Measurements from ENCODE around the gene EIF4G2.
A peak's percentile ranks its signal among the peaks of the same experiment; 100 is the strongest.
"Not testable (repeated sequence)": the region's sequence is repeated elsewhere in the genome, so short reads cannot be mapped to it uniquely, and the experiment has no call there.

The EIF4G2 gene

DNA sequence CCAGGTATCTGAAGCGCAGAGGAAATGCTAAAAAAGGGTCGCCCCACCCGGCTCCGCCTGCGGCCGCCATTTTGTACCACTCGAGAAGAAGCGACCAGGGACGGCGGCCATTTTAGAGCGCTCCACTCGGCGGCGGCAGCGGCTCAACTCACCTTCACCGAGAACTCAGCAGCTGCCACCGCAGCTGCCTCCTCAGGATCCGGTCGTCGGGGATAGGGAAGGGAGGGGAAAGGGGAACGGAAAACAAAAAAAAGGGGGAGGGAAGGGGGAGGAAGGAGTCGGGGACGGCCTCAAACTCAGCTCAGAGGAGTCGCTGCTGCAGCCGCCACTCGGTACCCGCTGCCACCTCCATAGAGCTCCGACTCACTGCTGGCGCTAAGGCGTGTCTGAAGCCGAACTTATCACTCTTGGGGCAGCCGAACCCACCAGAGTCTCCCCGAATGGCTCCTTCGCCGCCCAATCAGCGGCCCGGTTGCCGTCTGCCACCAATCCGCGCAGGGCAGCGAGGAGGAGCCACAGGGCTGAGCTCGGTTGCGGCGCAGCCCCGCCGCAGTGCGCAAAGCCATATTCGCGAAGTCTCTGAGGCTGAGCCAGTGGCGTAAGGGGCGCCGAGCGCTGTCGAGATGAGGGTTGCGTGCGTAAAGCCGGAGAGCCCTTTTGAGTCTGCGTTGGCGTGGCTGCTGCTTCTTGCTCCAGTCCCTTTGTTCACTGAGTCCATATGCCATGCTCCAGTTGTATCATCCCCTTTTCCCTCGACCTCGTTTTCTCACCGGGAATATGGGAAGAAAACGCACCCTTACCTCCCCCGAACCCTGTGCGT lies at the start of gene EIF4G2:
TSS of gene EIF4G2 (minus strand) at position 374 of the 820 bp plus-strand sequence.
- peak; percentile 99 for DNase-seq

DNA sequence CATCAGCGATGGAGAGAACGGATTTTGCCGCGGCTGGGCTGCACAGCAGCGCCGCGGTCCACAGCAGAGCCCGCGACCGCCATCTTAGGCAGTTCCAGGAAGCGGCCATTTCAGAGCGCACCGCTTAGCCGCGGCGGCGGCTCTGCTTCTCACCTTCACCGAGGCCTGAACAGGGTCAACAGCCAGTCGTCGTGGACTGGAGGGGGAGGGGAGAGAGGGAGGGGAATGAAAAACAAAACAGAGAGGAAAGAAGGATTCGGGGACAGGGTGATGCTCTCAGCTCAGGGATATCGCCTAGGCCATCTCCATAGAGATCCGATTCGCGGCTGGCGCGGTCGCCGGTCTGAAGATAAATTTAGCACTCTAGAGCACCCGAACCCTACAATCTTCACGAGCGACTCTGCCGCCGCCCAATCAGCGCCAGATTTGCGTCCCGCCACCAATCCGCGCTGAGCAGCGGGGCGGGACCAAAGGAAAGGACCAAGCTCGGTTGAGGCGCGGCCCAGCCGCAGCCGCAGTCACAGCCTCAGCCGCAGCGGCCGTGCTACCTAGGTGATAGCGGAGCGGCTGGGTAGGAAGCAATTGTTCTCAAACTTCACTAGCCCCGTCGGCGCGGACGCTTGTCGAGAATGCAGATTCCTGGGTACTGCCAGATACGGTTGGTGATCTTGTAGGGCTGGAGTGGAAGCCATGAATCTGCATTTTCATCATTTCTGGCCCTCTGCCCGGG lies 49.1 kb upstream of the EIF4G2 start, which contains the start of gene ZBED5:
TSS of gene ZBED5 (minus strand) at position 345 of the 730 bp plus-strand sequence. CDS start 3,108 bp downstream, outside the sequence.
- peak; percentile 99 for DNase-seq

DNA sequence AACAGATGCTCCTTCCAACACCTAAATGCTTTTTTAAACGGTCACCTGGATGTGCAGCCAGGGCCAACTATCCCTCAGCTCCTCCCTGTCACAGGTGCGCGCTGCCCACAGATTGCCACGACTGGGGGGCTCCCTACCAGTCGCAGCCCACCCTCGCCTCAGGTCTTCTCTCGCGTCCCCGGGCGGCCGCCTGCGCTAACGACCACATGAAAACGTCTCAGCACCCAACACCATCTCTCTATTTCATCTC lies 48.7 kb upstream of the EIF4G2 start:
- no peak for DNase-seq

DNA sequence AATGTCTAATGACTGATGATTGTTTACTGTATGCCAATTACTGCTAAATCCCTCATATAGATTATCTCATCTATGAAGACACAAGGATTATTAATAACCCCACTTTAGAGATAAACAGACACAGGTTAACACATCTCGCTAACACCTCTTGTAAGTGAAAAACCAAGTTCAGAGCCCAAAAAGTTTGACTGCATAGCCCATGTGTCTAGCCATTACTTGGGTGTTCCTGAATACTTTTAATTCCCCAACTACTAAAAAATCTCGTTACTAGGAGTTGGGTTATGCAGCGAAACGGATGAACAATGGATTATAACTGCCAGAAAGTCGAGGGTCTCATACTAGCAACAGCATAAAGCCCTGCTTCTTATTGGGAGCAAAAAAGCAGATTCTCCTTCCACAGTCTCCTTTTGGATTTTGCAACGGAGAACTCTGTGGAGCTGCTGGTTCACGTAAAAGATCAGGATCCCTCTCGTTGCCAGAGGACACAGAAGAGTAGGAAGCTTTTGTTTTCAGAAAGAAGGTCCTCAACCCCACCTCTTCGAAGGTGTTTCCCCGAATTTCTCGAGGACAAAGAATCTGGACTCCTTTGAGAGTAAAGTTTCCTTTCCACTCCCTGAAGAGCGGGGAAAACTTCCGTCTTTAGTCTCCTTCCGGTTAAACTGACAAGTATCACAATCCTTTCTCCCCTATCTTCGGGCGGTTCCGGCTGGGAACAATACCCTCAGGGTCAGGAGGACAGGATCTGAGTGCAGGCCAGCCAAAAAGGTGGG lies 48.1 kb upstream of the EIF4G2 start:
- peak; percentile 53 for DNase-seq

DNA sequence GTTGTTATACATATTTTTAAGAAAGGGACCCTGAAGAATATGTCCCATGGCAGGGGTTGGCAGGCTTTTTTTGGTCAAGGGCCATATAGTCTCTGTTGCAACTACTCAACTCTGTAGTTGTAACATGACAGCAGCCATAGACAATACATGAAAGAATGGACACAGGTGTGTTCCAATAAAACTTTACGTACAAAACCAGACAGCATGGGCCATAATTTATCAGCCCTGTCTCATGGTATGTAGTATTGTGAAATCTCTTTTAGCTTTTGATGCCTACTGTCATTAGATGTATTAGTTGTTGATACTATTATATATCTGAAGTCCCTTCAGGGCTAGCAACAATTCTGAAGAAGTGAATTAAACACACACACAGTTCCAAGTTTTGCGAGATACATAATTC lies 46.6 kb upstream of the EIF4G2 start:
- no peak for DNase-seq

DNA sequence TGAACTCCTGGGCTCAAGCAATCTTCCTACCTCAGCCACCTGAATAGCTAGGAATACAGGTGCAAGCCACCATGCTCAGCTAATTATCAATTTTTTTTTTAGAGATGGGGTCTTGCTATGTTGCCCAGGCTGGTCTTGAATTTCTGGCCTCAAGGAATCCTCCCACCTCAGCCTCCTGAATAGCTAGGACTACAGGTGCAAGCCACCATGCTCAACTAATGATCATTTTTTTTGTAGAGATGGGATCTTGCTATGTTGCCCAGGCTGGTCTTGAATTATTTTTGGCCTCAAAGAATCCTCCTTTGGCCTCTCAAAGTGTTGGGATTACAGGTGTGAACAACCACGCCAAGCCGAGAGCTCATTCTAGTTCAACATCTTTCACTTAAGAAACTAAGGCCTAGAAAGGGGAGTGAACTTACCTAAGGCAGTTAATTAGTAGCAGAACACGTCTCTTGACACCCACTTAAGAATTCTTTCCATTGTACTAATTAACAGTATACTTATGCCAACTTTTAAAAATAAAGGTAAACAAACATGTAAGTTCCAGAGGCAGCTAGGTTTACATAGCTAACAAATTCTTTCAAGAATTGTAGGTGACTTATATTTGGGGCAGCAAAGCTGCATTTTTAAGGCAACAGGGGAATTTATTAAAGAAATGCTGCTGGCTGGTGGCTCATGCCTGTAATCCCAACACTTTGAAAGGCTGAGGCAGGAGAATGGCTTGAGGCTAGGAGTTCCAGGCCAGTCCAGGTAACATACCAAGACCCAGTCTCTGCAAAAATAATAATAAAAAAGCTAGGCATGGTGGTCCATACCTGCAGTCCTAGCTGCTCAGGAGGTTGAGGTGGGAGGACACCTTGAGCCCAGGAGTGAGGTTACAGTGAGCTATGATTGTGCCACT lies 39.5 kb upstream of the EIF4G2 start:
- no peak for DNase-seq

DNA sequence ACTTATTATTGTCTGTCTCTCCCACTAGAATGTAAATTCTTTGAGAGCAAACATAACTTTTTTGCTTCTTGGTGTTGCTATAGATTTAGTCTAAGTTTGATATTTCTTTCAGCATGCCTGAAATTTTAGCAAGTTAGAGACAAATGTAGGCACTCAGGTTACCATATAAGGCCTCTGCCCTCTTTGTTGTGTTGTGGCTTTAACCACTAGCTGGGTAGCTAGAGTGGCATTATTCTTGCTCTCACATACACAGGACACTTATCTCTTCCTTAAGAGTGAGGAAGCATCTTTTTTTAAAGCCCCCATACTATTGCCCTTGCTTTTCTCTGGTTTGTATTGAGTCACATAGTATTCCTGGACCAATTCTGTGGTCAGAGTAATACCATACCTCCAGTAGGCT lies 37.9 kb upstream of the EIF4G2 start:
- no peak for DNase-seq

DNA sequence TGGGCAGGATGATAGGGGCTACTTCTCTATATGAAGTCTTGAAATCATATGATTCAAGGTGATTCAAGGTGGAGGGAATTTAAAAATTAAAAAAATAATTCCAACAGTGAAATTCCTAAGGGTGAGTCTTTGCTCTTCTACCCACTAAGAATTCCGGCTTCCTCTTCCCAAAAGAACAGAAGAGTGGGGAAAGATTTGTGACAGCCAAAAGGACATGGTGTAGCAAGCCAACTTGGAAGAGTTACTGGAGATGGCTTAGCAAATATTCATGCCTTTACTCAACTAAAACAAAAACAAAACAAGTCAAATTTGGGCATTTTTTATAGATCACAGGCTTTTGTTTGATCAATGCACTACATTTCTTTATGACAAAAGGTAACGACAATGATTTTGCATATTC lies 36.9 kb upstream of the EIF4G2 start:
- no peak for DNase-seq

DNA sequence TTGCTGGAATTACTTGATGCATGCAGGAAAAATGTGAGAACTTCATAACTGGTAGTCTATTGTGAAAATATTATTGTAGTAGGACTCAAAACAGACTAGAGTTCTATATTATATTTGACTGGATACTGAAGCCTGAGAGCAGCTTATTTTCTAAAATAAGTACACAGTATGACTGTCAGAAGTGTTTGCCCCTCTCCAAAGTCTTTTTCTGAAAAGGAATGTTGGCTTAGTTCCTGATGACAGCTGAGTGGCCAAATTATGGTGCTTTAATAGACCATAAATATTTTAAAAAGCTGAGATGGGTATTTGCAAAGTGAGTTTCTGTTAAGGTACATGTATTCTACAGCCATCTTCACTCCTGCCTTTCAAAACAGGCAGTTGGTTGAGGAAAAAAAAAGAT lies 36.1 kb upstream of the EIF4G2 start:
- no peak for DNase-seq

DNA sequence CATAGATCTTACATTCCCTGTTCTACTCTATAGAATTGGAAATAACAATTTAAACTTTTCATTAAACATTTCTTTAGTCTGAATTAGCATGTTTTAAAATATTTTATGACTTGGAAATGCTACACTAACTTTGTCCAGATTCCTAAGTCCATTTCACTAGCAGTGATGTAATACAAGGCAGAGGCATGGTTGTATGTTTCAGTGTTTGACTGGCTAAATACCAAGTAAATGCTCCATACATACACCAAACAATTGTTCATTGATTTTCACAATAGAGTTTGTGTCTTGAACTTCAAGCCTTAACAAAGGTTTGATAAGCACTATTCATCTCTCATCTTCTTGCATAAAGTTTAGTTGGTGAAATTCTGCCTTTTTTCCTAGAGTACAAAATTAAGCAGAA lies 35.6 kb upstream of the EIF4G2 start:
- no peak for DNase-seq

DNA sequence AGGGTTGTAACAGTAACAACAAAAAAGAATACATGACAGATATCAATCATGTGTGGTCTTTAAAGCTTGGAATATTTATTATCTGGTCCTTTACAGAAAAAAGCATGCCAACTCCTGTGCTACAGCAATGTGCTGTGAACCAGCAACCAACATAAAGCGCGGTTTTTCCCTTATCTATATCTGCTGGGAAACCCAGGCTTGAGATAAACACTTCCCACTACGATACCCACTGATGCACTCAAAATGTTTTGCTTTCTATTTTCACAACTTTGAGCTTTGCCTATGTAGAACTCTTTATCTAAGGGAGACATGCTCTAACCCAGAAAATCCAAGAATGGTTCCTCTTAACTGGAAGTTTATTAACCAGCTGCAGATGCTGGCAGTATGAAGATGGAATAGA lies 30.2 kb upstream of the EIF4G2 start:
- no peak for DNase-seq

DNA sequence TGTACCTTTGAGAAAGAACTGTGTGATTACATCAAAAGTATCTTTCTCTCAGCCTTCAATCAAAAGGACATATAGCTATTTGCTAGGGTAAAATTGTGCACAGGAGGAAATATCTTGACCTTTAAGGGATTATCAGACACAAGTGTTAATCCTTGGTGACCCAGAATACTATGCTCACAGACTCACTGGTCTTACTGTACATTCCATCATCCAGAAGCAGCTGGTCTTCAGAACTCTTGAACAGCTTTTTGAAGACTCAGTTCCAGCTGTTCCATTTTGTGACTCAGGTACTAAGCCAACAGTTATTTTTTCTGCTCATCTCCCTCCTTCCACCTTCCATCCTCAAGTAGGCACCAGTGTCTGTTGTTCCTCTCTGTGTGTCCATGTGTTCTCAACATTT lies 29.4 kb upstream of the EIF4G2 start:
- DNase-seq = no peak

DNA sequence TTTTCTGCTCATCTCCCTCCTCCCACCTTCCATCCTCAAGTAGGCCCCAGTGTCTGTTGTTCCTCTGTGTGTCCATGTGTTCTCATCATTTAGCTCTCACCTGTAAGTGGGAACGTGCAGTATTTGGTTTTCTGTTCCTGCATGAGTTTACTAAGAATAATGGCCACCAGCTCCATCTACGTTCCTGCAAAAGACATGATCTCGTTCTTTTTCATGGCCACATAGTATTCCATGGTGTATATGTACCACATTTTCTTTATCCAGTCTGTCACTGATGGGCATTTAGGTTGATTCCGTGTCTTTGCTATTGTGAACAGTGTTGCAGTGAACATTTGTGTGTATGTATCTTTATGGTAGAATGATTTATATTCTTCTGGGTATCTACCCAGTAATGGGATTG lies 28.2 kb upstream of the EIF4G2 start:
- DNase-seq = not testable (repeated sequence)

DNA sequence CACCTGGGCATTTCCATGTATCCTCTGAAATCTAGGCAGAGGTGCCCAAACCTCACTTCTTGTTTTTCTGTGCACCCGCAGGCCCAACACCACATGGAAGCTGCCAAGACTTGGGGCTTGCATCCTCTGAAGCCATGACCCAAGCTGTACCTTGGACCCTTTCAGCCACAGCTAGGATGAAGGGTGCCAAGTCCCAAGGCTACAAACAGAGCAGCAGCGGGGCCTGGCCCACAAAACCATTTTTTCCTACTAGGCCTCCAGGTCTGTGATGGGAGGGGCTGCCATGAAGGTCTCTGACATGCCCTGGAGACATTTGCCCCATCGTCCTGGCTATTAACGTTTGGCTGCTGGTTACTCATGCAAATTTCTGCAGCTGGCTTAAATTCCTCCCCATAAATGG lies 20.4 kb upstream of the EIF4G2 start:
- no peak for DNase-seq

DNA sequence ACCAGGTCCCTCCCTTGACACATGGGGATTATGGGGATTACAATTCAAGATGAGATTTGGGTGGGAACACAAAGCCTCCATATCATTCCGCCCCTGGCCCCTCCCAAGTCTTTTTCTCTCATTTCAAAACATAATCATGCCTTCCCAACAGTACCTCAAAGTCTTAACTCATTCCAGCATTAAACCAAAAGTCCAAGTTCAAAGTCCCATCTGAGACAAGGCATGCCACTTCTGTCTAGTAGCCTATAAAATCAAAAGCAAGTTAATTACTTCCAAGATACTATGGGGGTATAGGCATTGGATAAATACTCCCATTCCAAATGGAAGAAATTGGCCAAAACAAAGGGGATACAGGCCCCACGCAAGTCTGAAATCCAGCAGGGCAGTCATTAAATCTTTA lies 19.7 kb upstream of the EIF4G2 start:
- no peak for DNase-seq

DNA sequence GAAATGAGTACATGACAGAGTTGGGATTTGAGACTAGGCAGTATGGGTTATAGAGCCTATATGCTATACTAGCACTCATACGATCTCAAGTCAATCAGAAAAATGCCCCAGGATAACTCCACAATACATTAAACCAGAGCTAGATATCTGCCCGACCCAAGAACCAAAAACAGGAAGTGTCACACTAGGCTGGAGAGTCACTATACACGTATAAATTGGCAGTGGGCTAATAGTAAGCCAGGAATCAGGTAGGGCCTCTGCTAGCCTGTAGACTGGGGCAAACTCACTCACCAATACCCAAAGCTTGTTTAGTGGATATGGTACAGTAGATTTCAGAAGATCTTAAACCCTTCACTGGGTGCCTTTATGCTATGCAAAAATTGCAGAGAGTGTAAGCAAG lies 16.2 kb upstream of the EIF4G2 start:
- DNase-seq = no peak

DNA sequence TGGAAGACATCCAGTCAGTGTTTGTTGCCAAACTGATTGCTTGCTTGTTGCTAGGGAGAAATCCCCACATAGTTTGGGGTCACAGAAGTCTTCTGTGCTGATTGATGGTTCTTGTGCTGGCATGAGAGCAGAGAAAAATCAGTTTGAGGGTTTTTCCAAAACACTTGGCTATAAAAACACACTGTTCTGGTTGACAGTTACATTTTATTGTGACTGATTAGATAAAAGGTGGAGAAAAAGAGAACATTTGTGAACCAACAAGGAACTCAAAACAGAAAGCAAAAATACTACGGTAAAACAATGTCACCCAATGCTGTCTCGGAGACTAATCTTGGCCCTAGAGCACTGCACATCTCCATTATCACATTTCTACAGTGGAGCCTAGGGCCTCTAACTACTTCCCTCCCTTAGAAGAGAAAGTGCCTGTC lies 14.4 kb upstream of the EIF4G2 start:
- no peak for DNase-seq

DNA sequence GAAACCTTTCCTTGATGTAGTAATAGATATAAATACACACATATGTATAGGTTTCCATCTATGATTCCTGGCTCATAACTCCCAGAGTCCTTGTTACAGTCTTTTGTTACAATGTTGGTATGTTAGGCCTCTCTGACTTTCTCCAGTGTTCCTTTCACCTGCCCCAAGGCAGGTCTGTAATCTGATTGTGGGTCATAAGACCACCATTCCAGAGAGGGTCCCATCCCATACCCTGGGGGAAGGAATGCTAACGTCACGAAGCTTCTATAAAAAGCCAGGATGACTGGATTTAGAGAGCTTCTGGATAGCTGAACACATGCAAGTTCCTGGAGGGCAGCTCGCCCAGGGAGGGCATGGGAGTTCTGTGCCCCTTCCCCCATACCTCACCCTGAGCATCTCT lies 13.8 kb upstream of the EIF4G2 start:
- not testable (repeated sequence) for DNase-seq

DNA sequence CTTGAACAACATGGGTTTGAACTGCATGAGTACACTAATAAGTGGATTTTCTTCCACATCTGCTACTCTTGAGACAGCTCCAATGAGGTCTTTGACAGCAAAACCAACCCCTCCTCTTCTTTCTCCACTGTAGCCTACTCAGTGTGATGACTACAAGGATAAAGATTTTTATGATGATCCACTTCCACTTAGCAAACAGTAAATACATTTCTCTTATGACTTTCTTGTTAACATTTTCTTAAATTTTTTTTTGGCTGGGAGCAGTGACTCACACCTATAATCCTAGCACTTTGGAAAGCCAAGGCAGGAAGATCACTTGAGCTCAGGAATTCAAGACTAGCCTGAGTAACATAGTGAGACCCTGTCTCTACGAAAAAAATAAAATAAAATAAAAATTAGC lies 9.9 kb upstream of the EIF4G2 start:
- DNase-seq = no peak

DNA sequence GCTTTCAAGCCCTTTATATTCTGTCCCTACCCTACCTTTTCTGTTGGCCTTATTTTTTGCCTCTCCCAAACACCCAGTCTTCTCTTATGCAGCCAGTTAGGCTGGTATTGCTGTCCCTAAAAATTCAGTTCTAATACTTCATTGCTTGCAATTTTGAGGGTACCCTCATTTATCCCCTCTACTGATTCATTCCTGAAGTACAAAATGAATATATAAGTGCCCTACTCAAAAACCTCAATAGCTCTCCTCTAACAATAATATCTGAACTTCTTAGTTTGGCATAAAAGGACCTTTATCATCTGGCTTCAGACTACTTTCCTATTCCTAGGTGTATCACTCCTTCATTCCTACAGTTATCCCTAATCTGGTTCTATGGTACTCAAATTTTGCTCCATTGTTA lies 5.2 kb upstream of the EIF4G2 start:
- no peak for DNase-seq

DNA sequence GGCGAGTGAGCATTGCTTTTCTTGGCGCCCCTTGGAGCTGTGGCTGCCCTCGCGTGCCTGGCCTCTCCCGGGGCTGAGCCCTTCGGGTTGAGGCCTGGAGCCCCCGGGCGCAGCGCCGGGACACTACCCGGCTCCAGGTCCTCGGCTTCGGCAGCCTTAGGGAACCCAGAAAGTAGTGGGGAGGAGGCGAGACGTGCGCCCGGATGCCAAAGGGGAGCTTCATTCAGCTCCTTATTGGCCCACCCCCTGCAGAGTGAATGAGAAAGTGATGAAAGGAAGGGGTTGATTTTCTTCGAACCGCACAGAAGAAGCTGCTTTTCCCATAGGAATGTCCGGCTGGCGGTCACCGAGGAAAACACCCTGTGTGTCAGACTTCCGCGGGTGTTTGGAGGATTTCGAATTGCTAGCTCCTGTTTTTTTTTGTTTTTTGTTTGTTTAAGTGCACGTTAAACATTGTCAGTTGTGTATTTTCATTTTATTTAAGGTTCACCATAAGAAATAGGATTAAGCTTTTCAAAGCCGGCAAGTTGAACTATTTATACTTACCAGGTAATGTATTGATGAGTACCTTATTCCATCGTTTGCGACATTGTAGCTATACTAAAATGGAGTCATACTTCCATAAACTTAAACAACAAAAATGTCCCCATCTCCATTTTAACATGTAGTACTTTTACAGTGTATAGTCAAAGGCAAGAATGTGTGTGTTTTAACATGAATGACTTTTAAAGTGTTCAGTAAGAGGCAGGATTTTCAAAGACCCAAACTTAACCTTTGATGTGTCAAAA lies 841 bp upstream of the EIF4G2 start:
- DNase-seq = no peak

DNA sequence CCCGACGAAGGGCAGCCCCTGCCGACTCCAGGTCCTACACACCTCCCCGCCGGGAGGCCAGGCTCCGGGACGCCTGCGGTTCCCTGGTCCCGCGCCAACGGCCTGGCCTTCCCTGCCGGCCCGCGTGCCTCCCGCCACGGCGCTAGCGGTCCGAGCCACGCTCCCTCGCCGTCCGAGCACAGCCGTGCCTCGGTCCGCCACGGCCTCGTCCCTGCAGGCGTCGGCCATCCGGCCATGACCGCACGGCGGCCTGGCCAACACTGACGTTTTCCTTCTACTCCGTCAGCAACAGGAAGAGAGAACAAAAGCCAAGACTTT lies 532 bp downstream of the EIF4G2 start:
- no peak for DNase-seq
